SH-SY5Y (cell line): ENCODE data around the gene ECE1.

ENCODE experiments used
- GATA2 ChIP-seq: IDR thresholded peaks from 2 replicates; pipeline ENCODE4 v1.6.1; 2011; ENCODE audit warnings: mild to moderate bottlenecking, low read depth, low read length
- GATA3 ChIP-seq: IDR thresholded peaks from 2 replicates; pipeline ENCODE4 v1.6.1; 2011; ENCODE audit warnings: low read depth, mild to moderate bottlenecking, low read length, moderate library complexity

- TF ChIP-seq GATA2 = no peak
- no peak for TF ChIP-seq GATA3
Measured at GRCh38 chr1:21292503-21292983, 2.3 kb upstream of the ECE1 start.
